HCT116 (cell line): ENCODE measurements around the gene POLDIP2. TPM values are rescaled to one million over a fixed set of nuclear protein-coding genes. Genes with fewer than 3 reads are reported as not detected.
"Not testable (repeated sequence)": the region's sequence is repeated elsewhere in the genome, so short reads cannot be mapped to it uniquely, and the experiment has no call there.

Experiments
- ATAC-seq: fragments of 200-7000 bp; cut with Tn5 transposase; 2 replicates; pipeline ENCODE4 v1.9.1; 2020; ENCODE audit warnings: mild to moderate bottlenecking, moderate library complexity
- BruUV-seq: library from RNA; stranded (reverse); fragments of 400-500 nt; replicated peaks from 2 replicates; lab custom pipeline; 2021; lab: Mats Ljungman, UMichigan
- CTCF ChIA-PET: fragments of 300-600 bp; sonication (Branson Sonifier 250); formaldehyde crosslinking; loops from one replicate; lab custom pipeline; 2021; ENCODE audit warnings: antibody characterized with exemption; lab: Charles Lee
- POLR2A ChIA-PET: fragments of 300-600, 350-600 bp; sonication (Branson Sonifier 250); formaldehyde crosslinking; loops from one replicate; lab custom pipeline; 2021; ENCODE audit warnings: antibody characterized with exemption; lab: Charles Lee
- RAD21 ChIA-PET, 2 experiments: fragments of 300-600 bp; sonication (Branson Sonifier 250); formaldehyde crosslinking; loops; one replicate each; lab custom pipeline; 2023; ENCODE audit warnings: low total read pairs in 2 of 2; ENCODE audit not compliant: uncharacterized antibody in 2 of 2, unreplicated experiment in 2 of 2, low non-redundant PET in 1 of 2; lab: Charles Lee
- DNase-seq: peaks from one replicate; pipeline ENCODE4 v3.0.0-alpha.2; 2010; ENCODE audit warnings: low read depth, low spot score
- H2AFZ ChIP-seq: fragments of 200-600 bp; shearing (Covaris generic), sonication (generic); 2 replicates; pipeline ENCODE4 v1.6.1; 2017; ENCODE audit warnings: low read depth, mixed run types, mixed read lengths, antibody characterized with exemption, low read length; ENCODE audit not compliant: poor library complexity, severe bottlenecking
- H3K27ac ChIP-seq: 2 replicates; pipeline ENCODE4 v1.5.1; 2012; ENCODE audit warnings: low read depth, low read length
- H3K27me3 ChIP-seq: fragments of 200-600 bp; sonication (generic); 2 replicates; pipeline ENCODE4 v1.6.1; 2016; ENCODE audit warnings: mixed run types, low read length, mixed read lengths; ENCODE audit not compliant: insufficient read depth
- H3K36me3 ChIP-seq, 2 experiments: fragments of 200-500 bp in 1 of 2; fragments of 200-600 bp in 1 of 2; sonication (Bioruptor generic) in 1 of 2; sonication (generic) in 1 of 2; 2 replicates each; pipeline versions ENCODE4 v1.5.1 to v1.6.1; 2014 to 2016; ENCODE audit warnings: low read length in 2 of 2, inconsistent platforms in 1 of 2, mixed read lengths in 1 of 2, mixed run types in 1 of 2; ENCODE audit not compliant: insufficient read depth in 2 of 2, control insufficient read depth in 1 of 2
- H3K4me1 ChIP-seq, 2 experiments: fragments of 200-600 bp in 1 of 2; sonication (generic) in 1 of 2; 2 replicates each; pipeline versions ENCODE4 v1.5.1 to v1.6.1; 2012 to 2017; ENCODE audit warnings: low read length in 2 of 2, inconsistent platforms in 1 of 2, mild to moderate bottlenecking in 1 of 2, mixed read lengths in 1 of 2, mixed run types in 1 of 2, moderate library complexity in 1 of 2; ENCODE audit not compliant: insufficient read depth in 2 of 2, control insufficient read depth in 1 of 2
- H3K4me2 ChIP-seq: fragments of 200-600 bp; sonication (generic); 2 replicates; pipeline ENCODE4 v1.6.1; 2017; ENCODE audit warnings: mixed run types, low read length, mixed read lengths
- H3K4me3 ChIP-seq, 2 experiments: fragments of 200-600 bp in 1 of 2; sonication (generic) in 1 of 2; replicated peaks in 1 of 2; 2 replicates each; pipeline ENCODE4 v1.5.1; 2011 to 2016; ENCODE audit warnings: low read length in 2 of 2, control low read depth in 1 of 2, low read depth in 1 of 2, mild to moderate bottlenecking in 1 of 2, mixed read lengths in 1 of 2, mixed run types in 1 of 2
- H3K79me2 ChIP-seq: fragments of 200-600 bp; sonication (generic); 2 replicates; pipeline ENCODE4 v1.6.1; 2017; ENCODE audit warnings: mild to moderate bottlenecking, mixed run types, low read length, moderate library complexity, mixed read lengths; ENCODE audit not compliant: insufficient read depth
- H3K9ac ChIP-seq: fragments of 200-600 bp; sonication (generic); 2 replicates; pipeline ENCODE4 v1.6.1; 2016; ENCODE audit warnings: low read length, mixed read lengths
- H3K9me2 ChIP-seq: fragments of 200-600 bp; sonication (generic), shearing (Covaris generic); 2 replicates; pipeline ENCODE4 v1.6.1; 2017; ENCODE audit warnings: mixed run types, mild to moderate bottlenecking, moderate library complexity; ENCODE audit not compliant: insufficient read depth
- H3K9me3 ChIP-seq, 2 experiments: fragments of 200-500 bp in 1 of 2; fragments of 200-600 bp in 1 of 2; sonication (Bioruptor generic) in 1 of 2; sonication (generic) in 1 of 2; 2 replicates each; pipeline ENCODE4 v1.6.1; 2014 to 2017; ENCODE audit warnings: low read length in 2 of 2, mixed read lengths in 2 of 2, inconsistent platforms in 1 of 2, low read depth in 1 of 2, mild to moderate bottlenecking in 1 of 2, mixed run types in 1 of 2, moderate library complexity in 1 of 2; ENCODE audit not compliant: control insufficient read depth in 1 of 2, insufficient read depth in 1 of 2
- H4K20me1 ChIP-seq: fragments of 200-600 bp; sonication (generic), shearing (Covaris generic); 2 replicates; pipeline ENCODE4 v1.6.1; 2017; ENCODE audit warnings: mixed run types, mild to moderate bottlenecking, moderate library complexity; ENCODE audit not compliant: insufficient read depth
- CBX3 ChIP-seq: IDR thresholded peaks from 2 replicates; pipeline ENCODE4 v1.6.1; 2012; ENCODE audit warnings: low read depth
- ELF1 ChIP-seq: IDR thresholded peaks from 2 replicates; pipeline ENCODE4 v1.6.1; 2012; ENCODE audit warnings: low read depth, borderline replicate concordance
- EZH2 ChIP-seq: fragments of 200-600 bp; sonication (generic); IDR thresholded peaks from 2 replicates; pipeline ENCODE4 v1.6.1; 2017; ENCODE audit warnings: antibody characterized with exemption, mixed run types
- FOSL1 ChIP-seq: IDR thresholded peaks from 2 replicates; pipeline ENCODE4 v1.6.1; 2012; ENCODE audit warnings: low read depth
- JUND ChIP-seq: IDR thresholded peaks from 2 replicates; pipeline ENCODE4 v1.6.1; 2012
- POLR2A ChIP-seq: IDR thresholded peaks from 2 replicates; pipeline ENCODE4 v1.7.0; 2011; ENCODE audit warnings: borderline replicate concordance; ENCODE audit not compliant: insufficient read depth, insufficient read length; ENCODE audit errors: extremely low read depth
- POLR2AphosphoS5 ChIP-seq: IDR thresholded peaks from 2 replicates; pipeline ENCODE4 v1.6.1; 2011; ENCODE audit warnings: mild to moderate bottlenecking, low read depth, low read length, moderate library complexity
- SIN3A ChIP-seq: IDR thresholded peaks from 2 replicates; pipeline ENCODE4 v1.6.1; 2012; ENCODE audit warnings: low read depth
- SRF ChIP-seq: IDR thresholded peaks from 2 replicates; pipeline ENCODE4 v1.6.1; 2012; ENCODE audit warnings: low read depth
- TCF7L2 ChIP-seq: IDR thresholded peaks from 2 replicates; pipeline ENCODE4 v1.7.0; 2011; ENCODE audit warnings: borderline replicate concordance, inconsistent platforms; ENCODE audit not compliant: insufficient read depth, insufficient read length; ENCODE audit errors: extremely low read depth
- YY1 ChIP-seq: IDR thresholded peaks from 2 replicates; pipeline ENCODE4 v1.6.1; 2011; ENCODE audit warnings: low read length, low read depth, moderate library complexity, mild to moderate bottlenecking; ENCODE audit not compliant: insufficient replicate concordance; ENCODE audit errors: extremely low read depth
- ZFX ChIP-seq: fragments of 450-650 bp; IDR thresholded peaks from 2 replicates; pipeline ENCODE4 v1.6.1; 2017
- intact Hi-C: fragments of 100-400 bp; cut with micrococcal nuclease; formaldehyde crosslinking; loops from 2 replicates; pipeline ENCODE4 v1.10.0; 2022
- total RNA-seq: library from RNA; stranded (reverse); gene quantifications from one replicate; pipeline ENCODE4 v1.2.1, GENCODE V29; 2021; ENCODE audit not compliant: unreplicated experiment
- TF ChIP-seq, protein P1 (sequence below): IDR thresholded peaks from 2 replicates; pipeline ENCODE4 v1.6.1; 2011; ENCODE audit warnings: mild to moderate bottlenecking, low read length, moderate library complexity; ENCODE audit not compliant: insufficient replicate concordance; ENCODE audit errors: extremely low read depth
- TF ChIP-seq, protein P2 (sequence below), 3 experiments: fragments of 200-600 bp in 1 of 3; sonication (generic) in 1 of 3; IDR thresholded peaks in 2 of 3; conservative IDR thresholded peaks in 1 of 3; 2 replicates each; pipeline ENCODE4 v1.5.1; 2012 to 2017; ENCODE audit warnings: low read depth in 2 of 3, low read length in 2 of 3, antibody characterized with exemption in 1 of 3, borderline replicate concordance in 1 of 3, control low read depth in 1 of 3, mild to moderate bottlenecking in 1 of 3, mixed read lengths in 1 of 3, mixed run types in 1 of 3, moderate library complexity in 1 of 3; ENCODE audit not compliant: insufficient read depth in 1 of 3

The POLDIP2 gene
- total RNA-seq, 1 experiment from 2014 or later = 78.0 TPM

DNA sequence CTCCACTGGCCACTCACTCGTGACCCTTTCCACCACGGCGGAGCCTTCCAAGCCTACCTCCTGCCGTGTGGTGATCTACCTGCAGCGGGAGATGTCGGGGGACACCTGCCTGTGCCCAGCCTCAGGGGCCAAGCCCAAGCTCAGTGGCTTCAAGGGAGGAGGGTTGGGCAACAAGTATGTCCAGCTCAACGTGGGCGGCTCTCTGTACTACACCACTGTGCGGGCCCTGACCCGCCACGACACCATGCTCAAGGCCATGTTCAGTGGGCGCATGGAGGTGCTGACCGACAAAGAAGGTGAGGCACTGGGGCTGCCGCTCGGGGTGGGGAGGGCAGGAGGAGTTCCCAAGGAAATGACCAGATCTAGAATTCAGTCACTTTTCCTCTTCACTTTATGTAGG, 17.9 kb downstream of the POLDIP2 start:
- no TSS peak for BruUV-seq
- peaks cover 12 to 32% of the 10 kb centered on the region in 2 experiments for H3K4me1 ChIP-seq
- H3K9me2 ChIP-seq = no peaks in the 10 kb centered on the region
- DNase-seq (no peak), ATAC-seq (no peak)
- H3K4me3 ChIP-seq = no peak overlapping the region
- CTCF ChIA-PET = no interaction called here
- no peaks in the 10 kb centered on the region for H3K27me3 ChIP-seq
- H2AFZ ChIP-seq = no peak overlapping the region
- POLR2A ChIA-PET = no interaction called here
- no peaks in the 10 kb centered on the region for H4K20me1 ChIP-seq
- H3K36me3 ChIP-seq = peaks cover 17 to 23% of the 10 kb centered on the region in 2 experiments; a peak in 3 of 4 replicates
- H3K79me2 ChIP-seq = peaks cover 32% of the 10 kb centered on the region
- H3K27ac ChIP-seq = no peak overlapping the region
- RAD21 ChIA-PET = no interaction called here
- no peak overlapping the region for H3K4me2 ChIP-seq
- TF ChIP-seq POLR2AphosphoS5 = no peak
- TF ChIP-seq YY1 = no peak
- no peak for TF ChIP-seq TCF7L2
- no peak for TF ChIP-seq ZFX
- no peak for TF ChIP-seq FOSL1
- TF ChIP-seq SRF = no peak
- TF ChIP-seq EZH2 = no peak
- TF ChIP-seq, protein P1, sequence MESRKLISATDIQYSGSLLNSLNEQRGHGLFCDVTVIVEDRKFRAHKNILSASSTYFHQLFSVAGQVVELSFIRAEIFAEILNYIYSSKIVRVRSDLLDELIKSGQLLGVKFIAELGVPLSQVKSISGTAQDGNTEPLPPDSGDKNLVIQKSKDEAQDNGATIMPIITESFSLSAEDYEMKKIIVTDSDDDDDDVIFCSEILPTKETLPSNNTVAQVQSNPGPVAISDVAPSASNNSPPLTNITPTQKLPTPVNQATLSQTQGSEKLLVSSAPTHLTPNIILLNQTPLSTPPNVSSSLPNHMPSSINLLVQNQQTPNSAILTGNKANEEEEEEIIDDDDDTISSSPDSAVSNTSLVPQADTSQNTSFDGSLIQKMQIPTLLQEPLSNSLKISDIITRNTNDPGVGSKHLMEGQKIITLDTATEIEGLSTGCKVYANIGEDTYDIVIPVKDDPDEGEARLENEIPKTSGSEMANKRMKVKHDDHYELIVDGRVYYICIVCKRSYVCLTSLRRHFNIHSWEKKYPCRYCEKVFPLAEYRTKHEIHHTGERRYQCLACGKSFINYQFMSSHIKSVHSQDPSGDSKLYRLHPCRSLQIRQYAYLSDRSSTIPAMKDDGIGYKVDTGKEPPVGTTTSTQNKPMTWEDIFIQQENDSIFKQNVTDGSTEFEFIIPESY = no peak
- TF ChIP-seq POLR2A = no peak
- TF ChIP-seq SIN3A = no peak
- TF ChIP-seq CBX3 = no peak
- TF ChIP-seq, protein P2, sequence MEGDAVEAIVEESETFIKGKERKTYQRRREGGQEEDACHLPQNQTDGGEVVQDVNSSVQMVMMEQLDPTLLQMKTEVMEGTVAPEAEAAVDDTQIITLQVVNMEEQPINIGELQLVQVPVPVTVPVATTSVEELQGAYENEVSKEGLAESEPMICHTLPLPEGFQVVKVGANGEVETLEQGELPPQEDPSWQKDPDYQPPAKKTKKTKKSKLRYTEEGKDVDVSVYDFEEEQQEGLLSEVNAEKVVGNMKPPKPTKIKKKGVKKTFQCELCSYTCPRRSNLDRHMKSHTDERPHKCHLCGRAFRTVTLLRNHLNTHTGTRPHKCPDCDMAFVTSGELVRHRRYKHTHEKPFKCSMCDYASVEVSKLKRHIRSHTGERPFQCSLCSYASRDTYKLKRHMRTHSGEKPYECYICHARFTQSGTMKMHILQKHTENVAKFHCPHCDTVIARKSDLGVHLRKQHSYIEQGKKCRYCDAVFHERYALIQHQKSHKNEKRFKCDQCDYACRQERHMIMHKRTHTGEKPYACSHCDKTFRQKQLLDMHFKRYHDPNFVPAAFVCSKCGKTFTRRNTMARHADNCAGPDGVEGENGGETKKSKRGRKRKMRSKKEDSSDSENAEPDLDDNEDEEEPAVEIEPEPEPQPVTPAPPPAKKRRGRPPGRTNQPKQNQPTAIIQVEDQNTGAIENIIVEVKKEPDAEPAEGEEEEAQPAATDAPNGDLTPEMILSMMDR (IDR thresholded peaks at IDR 0.05 in 2 of 3, conservative IDR thresholded peaks at IDR 0.05 in 1 of 3; ENCODE audit: borderline replicate concordance in 1 of 3, insufficient read depth in 1 of 3, low read depth in 2 of 3, low read length in 2 of 3) = no peak
- no peak for TF ChIP-seq JUND
- no peak for TF ChIP-seq ELF1
- no peak overlapping the region for H3K9ac ChIP-seq
- no peaks in the 10 kb centered on the region for H3K9me3 ChIP-seq
- intact Hi-C loops = loop anchor here (5.0 kb wide), 1 partner anchor 107 kb away; no protein-coding TSS in a partner anchor

DNA sequence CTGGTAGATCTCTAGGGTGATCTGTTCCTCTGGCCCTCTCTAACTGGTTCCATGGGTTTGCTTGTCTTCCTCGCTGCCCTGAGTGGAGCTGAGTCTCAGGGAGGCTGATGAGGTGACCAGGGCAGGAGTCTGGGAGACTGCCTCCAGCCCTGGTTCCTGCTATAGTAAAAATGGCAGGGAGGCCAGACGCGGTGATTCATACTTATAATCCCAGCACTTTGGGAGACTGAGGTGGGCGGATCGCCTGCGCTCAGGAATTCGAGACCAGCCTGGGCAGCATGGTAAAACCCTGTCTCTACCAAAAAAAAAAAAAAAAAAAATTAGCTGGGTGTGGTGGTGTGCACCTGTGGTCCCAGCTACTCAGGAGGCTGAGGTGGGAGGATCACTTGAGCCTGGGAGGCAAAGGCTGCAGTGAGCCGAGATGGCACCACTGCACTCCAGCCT, 18.5 kb downstream of the POLDIP2 start:
- H3K27me3 ChIP-seq, H2AFZ ChIP-seq, H3K27ac ChIP-seq, BruUV-seq, RAD21 ChIA-PET, H3K4me3 ChIP-seq, DNase-seq, POLR2A ChIA-PET, H3K9me2 ChIP-seq, H4K20me1 ChIP-seq, H3K4me2 ChIP-seq, H3K9ac ChIP-seq, ATAC-seq, CTCF ChIA-PET, H3K9me3 ChIP-seq: not testable (repeated sequence)
- H3K79me2 ChIP-seq = peaks cover 32% of the 10 kb centered on the region
- peaks cover 16 to 38% of the 10 kb centered on the region in 2 experiments for H3K4me1 ChIP-seq
- H3K36me3 ChIP-seq = peaks cover 16 to 23% of the 10 kb centered on the region in 2 experiments; a peak in 3 of 4 replicates
- intact Hi-C loops = loop anchor here (5.0 kb wide), 1 partner anchor 106 kb away; no protein-coding TSS in a partner anchor
